SK-N-MC (cell line): ENCODE measurements around the gene KRTAP10-3.

Experiments used
- EZH2 ChIP-seq: fragments of 200-600 bp; sonication (generic); IDR thresholded peaks from one replicate; pipeline ENCODE4 v1.6.1; 2017; ENCODE audit warnings: antibody characterized with exemption
- FOXP2 ChIP-seq: optimal IDR thresholded peaks from 2 replicates; pipeline ENCODE3; 2011; ENCODE audit warnings: mild to moderate bottlenecking, moderate library complexity; ENCODE audit not compliant: insufficient read depth; ENCODE audit errors: extremely low read length, control extremely low read depth
- POLR2AphosphoS5 ChIP-seq: IDR thresholded peaks from 2 replicates; pipeline ENCODE4 v1.6.1; 2012; ENCODE audit warnings: mild to moderate bottlenecking, low read depth, low read length, borderline replicate concordance

DNA sequence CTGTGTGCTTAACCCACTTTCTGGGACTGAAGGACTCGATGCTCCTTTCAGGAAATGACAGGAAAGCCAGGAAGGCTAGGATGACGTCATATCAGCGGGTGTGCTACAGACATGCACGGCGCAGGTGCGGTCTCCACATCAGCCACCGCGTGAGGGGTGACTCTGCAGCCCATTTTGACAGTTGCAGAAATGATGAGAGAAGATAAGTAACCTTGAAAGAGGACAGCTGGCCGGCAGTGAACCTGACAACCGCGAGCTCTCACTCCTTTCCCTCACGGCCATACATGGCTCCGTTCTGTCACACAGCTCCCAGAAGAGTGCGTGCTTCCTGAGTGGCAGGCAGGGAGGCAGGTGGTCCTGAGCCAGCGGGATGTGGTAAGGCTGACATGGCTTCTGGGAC, 23.5 kb upstream of the KRTAP10-3 start:
- TF ChIP-seq EZH2 = no peak
- no peak for TF ChIP-seq POLR2AphosphoS5
- TF ChIP-seq FOXP2 = no peak
